Measurements from ENCODE around the gene CCDC86.

- no peak for TF ChIP-seq CTCF (conservative IDR thresholded peaks at IDR 0.05)
- TF ChIP-seq ZFX (IDR thresholded peaks at IDR 0.05): no peak
Measured at GRCh38 chr11:60858236-60858635, 16.3 kb downstream of the CCDC86 start.
